Uterus (tissue), 4 donors: ENCODE measurements around the gene HOMER1. TPM values are rescaled to one million over a fixed set of nuclear protein-coding genes. Genes with fewer than 3 reads are reported as not detected.

ENCODE experiments used
- DNase-seq, 2 donors: peaks; one replicate each; pipeline ENCODE4 v3.0.0-alpha.2; 2019 to 2020
- H3K27ac ChIP-seq, 2 donors: fragments of 200-600 bp; sonication (generic); 1 replicate in 1 of 2; 2 replicates in 1 of 2; pipeline ENCODE4 v1.5.1; 2016 to 2018
- H3K27me3 ChIP-seq, 2 donors: fragments of 200-600 bp; sonication (generic); one replicate each; pipeline ENCODE4 v1.5.1; 2018 to 2019; ENCODE audit warnings: control low read depth in 1 of 2
- H3K36me3 ChIP-seq, 2 donors: fragments of 200-600 bp; sonication (generic); one replicate each; pipeline ENCODE4 v1.5.1; 2019; ENCODE audit warnings: control low read depth in 1 of 2
- H3K4me1 ChIP-seq, 2 donors: fragments of 200-600 bp; sonication (generic); one replicate each; pipeline ENCODE4 v1.5.1; 2018 to 2019; ENCODE audit warnings: control low read depth in 1 of 2
- H3K4me3 ChIP-seq, 2 donors: fragments of 200-600 bp; sonication (generic); 1 replicate in 1 of 2; 2 replicates in 1 of 2; pipeline ENCODE4 v1.5.1; 2018 to 2019; ENCODE audit warnings: mild to moderate bottlenecking in 1 of 2
- H3K9me3 ChIP-seq, 2 donors: fragments of 200-600 bp; sonication (generic); one replicate each; pipeline ENCODE4 v1.5.1; 2019; ENCODE audit warnings: control low read depth in 1 of 2
- CTCF ChIP-seq, 4 experiments: fragments of 200-600 bp in 2 of 4; fragments of 450-650 bp in 2 of 4; sonication (generic) in 2 of 4; IDR thresholded peaks; one replicate each; pipeline ENCODE4 v1.5.1; 2016 to 2019; ENCODE audit warnings: antibody characterized with exemption in 4 of 4, mild to moderate bottlenecking in 2 of 4, moderate library complexity in 1 of 4
- POLR2A ChIP-seq, 2 donors: fragments of 450-650 bp; IDR thresholded peaks; one replicate each; pipeline ENCODE4 v1.6.1; 2016; ENCODE audit warnings: antibody characterized with exemption in 2 of 2, mild to moderate bottlenecking in 1 of 2, moderate library complexity in 1 of 2
- intact Hi-C: fragments of 100-400 bp; cut with DNase I; formaldehyde crosslinking; loops from one replicate; pipeline ENCODE4 v1.15.1; 2023; ENCODE audit warnings: low total_unique reads
- total RNA-seq, 4 donors: library from RNA; depleted of rRNA in 3 of 4; stranded (reverse); fragments of >200 nt in 3 of 4; gene quantifications; one replicate each; pipeline versions ENCODE4 v1.1.0 to v1.2.4, GENCODE V29; 2014 to 2023
- donor health status: DM: yes; HTN: yes; CAD: no.

The HOMER1 gene
- total RNA-seq, 4 donors from 2014 or later, result 2.8 to 34.1 (median 20.8) TPM

GRCh38 chr5:79430196-79430595 lies 83.7 kb downstream of the HOMER1 start:
- intact Hi-C loops, result no loop called here
- no peak for DNase-seq
- H3K4me3 ChIP-seq, result no peak overlapping the region
- TF ChIP-seq POLR2A (IDR thresholded peaks at IDR 0.05) (no peak), CTCF (IDR thresholded peaks at IDR 0.05) (no peak)
- H3K4me1 ChIP-seq, result no peaks in the 10 kb centered on the region
- H3K36me3 ChIP-seq, result no peaks in the 10 kb centered on the region
- no peak overlapping the region for H3K27ac ChIP-seq
- no peaks in the 10 kb centered on the region for H3K9me3 ChIP-seq
- H3K27me3 ChIP-seq, result no peaks in the 10 kb centered on the region

GRCh38 chr5:79423296-79423695 lies 90.6 kb downstream of the HOMER1 start:
- Histone ChIP-seq H3K27ac (no peak overlapping the region), H3K27me3 (no peaks in the 10 kb centered on the region), H3K4me1 (no peaks in the 10 kb centered on the region), H3K36me3 (no peaks in the 10 kb centered on the region), H3K4me3 (no peak overlapping the region), H3K9me3 (no peaks in the 10 kb centered on the region)
- intact Hi-C loops, result no loop called here
- DNase-seq, result no peak
- TF ChIP-seq CTCF (IDR thresholded peaks at IDR 0.05) (no peak), POLR2A (IDR thresholded peaks at IDR 0.05) (no peak)

- Histone ChIP-seq H3K4me3 (no peak overlapping the region), H3K36me3 (no peaks in the 10 kb centered on the region), H3K9me3 (no peaks in the 10 kb centered on the region), H3K27ac (no peak overlapping the region), H3K27me3 (no peaks in the 10 kb centered on the region), H3K4me1 (no peaks in the 10 kb centered on the region)
- no peak for TF ChIP-seq CTCF (IDR thresholded peaks at IDR 0.05)
- TF ChIP-seq POLR2A (IDR thresholded peaks at IDR 0.05), result no peak
- intact Hi-C loops, result no loop called here
- no peak for DNase-seq
These were observed 93.7 kb downstream of the HOMER1 start for GRCh38 chr5:79420248-79420647.

GRCh38 chr5:79418276-79418675 lies 95.7 kb downstream of the HOMER1 start:
- H3K4me1 ChIP-seq, result no peaks in the 10 kb centered on the region
- H3K27me3 ChIP-seq, result no peaks in the 10 kb centered on the region
- H3K4me3 ChIP-seq, result no peak overlapping the region
- intact Hi-C loops, result no loop called here
- H3K27ac ChIP-seq, result no peak overlapping the region
- H3K36me3 ChIP-seq, result no peaks in the 10 kb centered on the region
- TF ChIP-seq CTCF (IDR thresholded peaks at IDR 0.05) (no peak), POLR2A (IDR thresholded peaks at IDR 0.05) (no peak)
- no peaks in the 10 kb centered on the region for H3K9me3 ChIP-seq
- DNase-seq, result no peak

GRCh38 chr5:79417495-79417894 lies 96.4 kb downstream of the HOMER1 start:
- intact Hi-C loops, result no loop called here
- Histone ChIP-seq H3K27me3 (no peaks in the 10 kb centered on the region), H3K4me1 (no peaks in the 10 kb centered on the region), H3K4me3 (no peak overlapping the region), H3K9me3 (no peaks in the 10 kb centered on the region), H3K27ac (no peak overlapping the region), H3K36me3 (no peaks in the 10 kb centered on the region)
- no peak for DNase-seq
- TF ChIP-seq CTCF (IDR thresholded peaks at IDR 0.05), result no peak
- no peak for TF ChIP-seq POLR2A (IDR thresholded peaks at IDR 0.05)
